Measurements from ENCODE around the gene ZNF236. TPM values are rescaled to one million over a fixed set of nuclear protein-coding genes. Genes with fewer than 3 reads are reported as not detected.

The ZNF236 gene
- total RNA-seq, 1 experiment from 2014 or later = 24.8 TPM

GRCh38 chr18:76844742-76845477 is 22.6 kb downstream of the ZNF236 start:
- H3K4me1 ChIP-seq (ENCODE audit: insufficient read depth, low read length, poor library complexity, severe bottlenecking) = no peaks in the 10 kb centered on the region
- BruUV-seq (replicated peaks) = no TSS peak
- intact Hi-C loops (cut with micrococcal nuclease; ENCODE audit: unreplicated experiment) = no loop called here
- ChIA-PET POLR2A (ENCODE audit: low non-redundant PET) (no interaction called here), CTCF (no interaction called here)
- TF ChIP-seq EZH2 (IDR thresholded peaks at IDR 0.05; ENCODE audit: borderline replicate concordance, low read depth, low read length, poor library complexity, severe bottlenecking) (no peak), CTCF (conservative IDR thresholded peaks at IDR 0.05; ENCODE audit: low read depth, low read length) (no peak)
- no peaks in the 10 kb centered on the region for H3K9me3 ChIP-seq (ENCODE audit: low read depth, low read length, poor library complexity, severe bottlenecking)
- no peak overlapping the region for H3K4me3 ChIP-seq (ENCODE audit: low read depth, low read length, poor library complexity, severe bottlenecking)
- no peaks in the 10 kb centered on the region for H3K36me3 ChIP-seq (ENCODE audit: insufficient read depth, low read length, poor library complexity, severe bottlenecking)
- no peaks in the 10 kb centered on the region for H3K27me3 ChIP-seq (replicated peaks; ENCODE audit: insufficient read depth, low read depth, low read length, poor library complexity)
- no peak overlapping the region for H3K27ac ChIP-seq (ENCODE audit: low read depth, low read length, poor library complexity, severe bottlenecking)
- no peak for DNase-seq (ENCODE audit: low spot score)

- DNase-seq (ENCODE audit: low spot score) = no peak
- Histone ChIP-seq H3K4me3 (ENCODE audit: low read depth, low read length, poor library complexity, severe bottlenecking) (no peak overlapping the region), H3K36me3 (ENCODE audit: insufficient read depth, low read length, poor library complexity, severe bottlenecking) (no peaks in the 10 kb centered on the region), H3K9me3 (ENCODE audit: low read depth, low read length, poor library complexity, severe bottlenecking) (no peaks in the 10 kb centered on the region), H3K27ac (ENCODE audit: low read depth, low read length, poor library complexity, severe bottlenecking) (no peak overlapping the region), H3K27me3 (replicated peaks; ENCODE audit: insufficient read depth, low read depth, low read length, poor library complexity) (no peaks in the 10 kb centered on the region), H3K4me1 (ENCODE audit: insufficient read depth, low read length, poor library complexity, severe bottlenecking) (no peaks in the 10 kb centered on the region)
- TF ChIP-seq EZH2 (IDR thresholded peaks at IDR 0.05; ENCODE audit: borderline replicate concordance, low read depth, low read length, poor library complexity, severe bottlenecking) (no peak), CTCF (conservative IDR thresholded peaks at IDR 0.05; ENCODE audit: low read depth, low read length) (no peak)
- ChIA-PET POLR2A (ENCODE audit: low non-redundant PET) (no interaction called here), CTCF (no interaction called here)
- intact Hi-C loops (cut with micrococcal nuclease; ENCODE audit: unreplicated experiment) = no loop called here
- BruUV-seq (replicated peaks) = no TSS peak
Measured at GRCh38 chr18:76846217-76846616, 23.9 kb downstream of the ZNF236 start.

- H3K9me3 ChIP-seq (ENCODE audit: low read depth, low read length, poor library complexity, severe bottlenecking) = no peaks in the 10 kb centered on the region
- peaks cover 5% of the 10 kb centered on the region for H3K36me3 ChIP-seq (ENCODE audit: insufficient read depth, low read length, poor library complexity, severe bottlenecking)
- DNase-seq (ENCODE audit: low spot score) = no peak
- H3K27ac ChIP-seq (ENCODE audit: low read depth, low read length, poor library complexity, severe bottlenecking) = no peak overlapping the region
- TF ChIP-seq EZH2 (IDR thresholded peaks at IDR 0.05; ENCODE audit: borderline replicate concordance, low read depth, low read length, poor library complexity, severe bottlenecking) (no peak), CTCF (conservative IDR thresholded peaks at IDR 0.05; ENCODE audit: low read depth, low read length) (no peak)
- BruUV-seq (replicated peaks) = no TSS peak
- intact Hi-C loops (cut with micrococcal nuclease; ENCODE audit: unreplicated experiment) = no loop called here
- no peaks in the 10 kb centered on the region for H3K27me3 ChIP-seq (replicated peaks; ENCODE audit: insufficient read depth, low read depth, low read length, poor library complexity)
- CTCF ChIA-PET = no interaction called here
- no peaks in the 10 kb centered on the region for H3K4me1 ChIP-seq (ENCODE audit: insufficient read depth, low read length, poor library complexity, severe bottlenecking)
- no peak overlapping the region for H3K4me3 ChIP-seq (ENCODE audit: low read depth, low read length, poor library complexity, severe bottlenecking)
- POLR2A ChIA-PET (ENCODE audit: low non-redundant PET) = no interaction called here
Measured at GRCh38 chr18:76847916-76848315, 25.6 kb downstream of the ZNF236 start.

All from A673 (cell line).